ENCODE data around the gene DDIAS. TPM values are rescaled to one million over a fixed set of nuclear protein-coding genes. Genes with fewer than 3 reads are reported as not detected.
A peak's percentile ranks its signal among the peaks of the same experiment; 100 is the strongest.

DDIAS gene
- total and polyA plus RNA-seq, 2 donors (not counting 3 experiments of a cell fraction or from before 2014, with no cell fraction given) = 4.5 to 9.2 TPM

GRCh38 chr11:82890002-82890341, 11.6 kb upstream of the DDIAS start:
- intact Hi-C loops (cut with micrococcal nuclease) (no loop called here), dilution Hi-C loops (cut with MboI; ENCODE audit: extremely low pct_ligation_motif_present, low sequenced_read_pairs) (no loop called here)
- H3K9me1 ChIP-seq (replicated peaks; ENCODE audit: control insufficient read depth, extremely low read depth, insufficient read depth, low read length) = no peaks in the 10 kb centered on the region
- peaks cover 37% of the 10 kb centered on the region for H3K79me2 ChIP-seq (ENCODE audit: control insufficient read depth, insufficient read depth, low read length)
- DNase-seq (ENCODE audit: low read depth, low spot score) (no peak), FAIRE-seq (no peak)
- BruUV-seq (replicated peaks) = no TSS peak
- peak overlapping the region; percentile 69 for H3K4me2 ChIP-seq (ENCODE audit: insufficient read depth, low read length)
- peaks cover 45% of the 10 kb centered on the region for H3K4me1 ChIP-seq (ENCODE audit: control insufficient read depth, extremely low read depth, insufficient read depth, low read length)
- no peak overlapping the region for H3K4me3 ChIP-seq (replicated peaks in 1 of 3; ENCODE audit: insufficient read depth in 1 of 3, low read depth in 1 of 3, low read length in 3 of 3)
- H3K36me3 ChIP-seq (ENCODE audit: control insufficient read depth in 2 of 2, extremely low read depth in 1 of 2, insufficient read depth in 2 of 2, low read length in 2 of 2) = no peaks in the 10 kb centered on the region
- H3K27ac ChIP-seq (ENCODE audit: insufficient read depth, low read depth, low read length) = peak overlapping the region; percentile 63
- no peaks in the 10 kb centered on the region for H3K9me3 ChIP-seq (replicated peaks; ENCODE audit: control insufficient read depth, insufficient read depth, low read length)
- no peaks in the 10 kb centered on the region for H3K27me3 ChIP-seq (ENCODE audit: control insufficient read depth in 2 of 2, insufficient read depth in 2 of 2, low read length in 2 of 2)
- H2AFZ ChIP-seq (ENCODE audit: low read depth, low read length) = no peak overlapping the region
- CTCF ChIA-PET = interaction anchor here (1.0 to 5.1 kb wide), 8 partner anchors 10 to 930 kb away, joined by 3 to 38 read pairs (median 6); partner anchors contain the start of genes DDIAS and PRCP
- no peak overlapping the region for H3K9ac ChIP-seq (replicated peaks; ENCODE audit: extremely low read depth, insufficient read depth, low read length)
- POLR2A ChIA-PET = interaction anchor here (0.5 to 1.7 kb wide), 2 partner anchors 11 to 32 kb away, joined by 5 to 6 read pairs; partner anchors contain the start of genes DDIAS and PRCP
- no peak for TF ChIP-seq GATA2 (IDR thresholded peaks at IDR 0.05; ENCODE audit: insufficient read depth, insufficient read length, low read depth, low read length)
- TF ChIP-seq FOS (IDR thresholded peaks at IDR 0.05; ENCODE audit: borderline replicate concordance, insufficient read depth, low read length) = no peak
- no peak for TF ChIP-seq EZH2 (IDR thresholded peaks at IDR 0.05; ENCODE audit: borderline replicate concordance, low read depth, low read length, severe bottlenecking)
- TF ChIP-seq POLR2A (IDR thresholded peaks at IDR 0.05; ENCODE audit: low read depth, low read length) = no peak
- no peak for TF ChIP-seq MYC (IDR thresholded peaks at IDR 0.05; ENCODE audit: low read depth, low read length)
- TF ChIP-seq, protein P1, sequence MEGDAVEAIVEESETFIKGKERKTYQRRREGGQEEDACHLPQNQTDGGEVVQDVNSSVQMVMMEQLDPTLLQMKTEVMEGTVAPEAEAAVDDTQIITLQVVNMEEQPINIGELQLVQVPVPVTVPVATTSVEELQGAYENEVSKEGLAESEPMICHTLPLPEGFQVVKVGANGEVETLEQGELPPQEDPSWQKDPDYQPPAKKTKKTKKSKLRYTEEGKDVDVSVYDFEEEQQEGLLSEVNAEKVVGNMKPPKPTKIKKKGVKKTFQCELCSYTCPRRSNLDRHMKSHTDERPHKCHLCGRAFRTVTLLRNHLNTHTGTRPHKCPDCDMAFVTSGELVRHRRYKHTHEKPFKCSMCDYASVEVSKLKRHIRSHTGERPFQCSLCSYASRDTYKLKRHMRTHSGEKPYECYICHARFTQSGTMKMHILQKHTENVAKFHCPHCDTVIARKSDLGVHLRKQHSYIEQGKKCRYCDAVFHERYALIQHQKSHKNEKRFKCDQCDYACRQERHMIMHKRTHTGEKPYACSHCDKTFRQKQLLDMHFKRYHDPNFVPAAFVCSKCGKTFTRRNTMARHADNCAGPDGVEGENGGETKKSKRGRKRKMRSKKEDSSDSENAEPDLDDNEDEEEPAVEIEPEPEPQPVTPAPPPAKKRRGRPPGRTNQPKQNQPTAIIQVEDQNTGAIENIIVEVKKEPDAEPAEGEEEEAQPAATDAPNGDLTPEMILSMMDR (IDR thresholded peaks at IDR 0.05; ENCODE audit: extremely low read depth in 1 of 2, insufficient read depth in 1 of 2, low read depth in 1 of 2, low read length in 2 of 2) = no peak
- TF ChIP-seq MAX (IDR thresholded peaks at IDR 0.05; ENCODE audit: insufficient read depth, insufficient read length) = no peak
- TF ChIP-seq POLR2AphosphoS5 (IDR thresholded peaks at IDR 0.05; ENCODE audit: insufficient read depth, low read depth, low read length) = no peak
- TF ChIP-seq JUN (IDR thresholded peaks at IDR 0.05; ENCODE audit: borderline replicate concordance, insufficient read depth, insufficient read length, low read depth) = no peak
- H4K20me1 ChIP-seq (replicated peaks; ENCODE audit: control insufficient read depth, extremely low read depth, insufficient read depth, low read length) = no peaks in the 10 kb centered on the region
